HepG2 (cell line): ENCODE data around the gene NBEA. TPM values are rescaled to one million over a fixed set of nuclear protein-coding genes. Genes with fewer than 3 reads are reported as not detected.

Experiments used
- ATAC-seq: fragments of 200-7000 bp; cut with Tn5 transposase; 3 replicates; pipeline ENCODE4 v1.9.1; 2020; ENCODE audit warnings: mild to moderate bottlenecking, moderate library complexity
- BruUV-seq: library from RNA; stranded (reverse); fragments of 400-500 nt; replicated peaks from 2 replicates; lab custom pipeline; 2021; lab: Mats Ljungman, UMichigan
- CTCF ChIA-PET: fragments of 300-600 bp; formaldehyde crosslinking; extraction: SDS; loops from one replicate; lab custom pipeline; 2021; ENCODE audit warnings: low total read pairs, inconsistent platforms, low intra/inter-chr PET ratio; lab: Yijun Ruan, JAX
- POLR2A ChIA-PET: fragments of 350-600 bp; sonication (Branson Sonifier 250); formaldehyde crosslinking; loops from one replicate; lab custom pipeline; 2020; ENCODE audit warnings: antibody characterized with exemption, inconsistent platforms; lab: Yijun Ruan, JAX
- DNase-seq: peaks from one replicate; pipeline ENCODE4 v3.0.0-alpha.2; 2015; ENCODE audit warnings: low spot score
- FAIRE-seq: peaks from 3 replicates; lab custom pipeline; 2011; peaks lifted over from hg19 to GRCh38; lab: Jason Lieb, UNC
- H2AFZ ChIP-seq: one replicate; pipeline ENCODE4 v1.6.1; 2011; ENCODE audit warnings: low read length, inconsistent platforms
- H3K27ac ChIP-seq: fragments of 300-600 bp; 3 replicates; pipeline ENCODE4 v1.8.0; 2011; ENCODE audit warnings: mixed run types, mild to moderate bottlenecking, mixed read lengths, low read length, inconsistent platforms; ENCODE audit not compliant: insufficient read depth; ENCODE audit errors: extremely low read length
- H3K27me3 ChIP-seq, 2 experiments: fragments of 200-600 bp in 1 of 2; 2 replicates in 1 of 2; 3 replicates in 1 of 2; pipeline versions ENCODE4 v1.6.0 to v1.8.0; 2011; ENCODE audit warnings: low read length in 2 of 2, mild to moderate bottlenecking in 2 of 2, moderate library complexity in 2 of 2, inconsistent platforms in 1 of 2; ENCODE audit not compliant: insufficient read depth in 2 of 2, control insufficient read depth in 1 of 2
- H3K36me3 ChIP-seq, 2 experiments: fragments of 200-600 bp in 1 of 2; replicated peaks in 1 of 2; 2 replicates in 1 of 2; 3 replicates in 1 of 2; pipeline versions ENCODE4 v1.5.1 to v1.8.0; 2011; ENCODE audit warnings: low read length in 2 of 2, inconsistent platforms in 1 of 2; ENCODE audit not compliant: insufficient read depth in 2 of 2, control insufficient read depth in 1 of 2
- H3K4me1 ChIP-seq: 2 replicates; pipeline ENCODE4 v1.5.1; 2012; ENCODE audit warnings: low read length, inconsistent platforms; ENCODE audit not compliant: insufficient read depth
- H3K4me2 ChIP-seq: 2 replicates; pipeline ENCODE4 v1.6.0; 2011; ENCODE audit warnings: low read depth, low read length, inconsistent platforms
- H3K4me3 ChIP-seq, 3 experiments: fragments of 200-600 bp in 1 of 3; sonication (generic), shearing (Covaris generic) in 1 of 3; replicated peaks in 1 of 3; 2 replicates each; pipeline ENCODE4 v1.5.1; 2011 to 2016; ENCODE audit warnings: low read length in 3 of 3, inconsistent platforms in 2 of 3, low read depth in 2 of 3, mild to moderate bottlenecking in 2 of 3, control low read depth in 1 of 3, mixed read lengths in 1 of 3; ENCODE audit not compliant: insufficient read depth in 1 of 3
- H3K79me2 ChIP-seq: one replicate; pipeline ENCODE4 v1.6.1; 2011; ENCODE audit warnings: low read length, inconsistent platforms; ENCODE audit not compliant: insufficient read depth
- H3K9ac ChIP-seq: 2 replicates; pipeline ENCODE4 v1.6.0; 2011; ENCODE audit warnings: mild to moderate bottlenecking, low read depth, low read length, inconsistent platforms; ENCODE audit not compliant: insufficient read depth
- H3K9me3 ChIP-seq: 2 replicates; pipeline ENCODE4 v1.5.1; 2012; ENCODE audit warnings: mild to moderate bottlenecking, low read length
- H4K20me1 ChIP-seq: 2 replicates; pipeline ENCODE4 v1.6.0; 2011; ENCODE audit warnings: inconsistent platforms, mild to moderate bottlenecking, low read length, moderate library complexity; ENCODE audit not compliant: insufficient read depth
- ELF1 ChIP-seq: sonication (generic); formaldehyde crosslinking; IDR thresholded peaks from 2 replicates; pipeline ENCODE4 v1.4.0; 2020; ENCODE audit warnings: missing genetic modification reagents
- GABPA ChIP-seq, 2 experiments: IDR thresholded peaks; 2 replicates each; pipeline ENCODE4 v1.6.1; 2011 to 2016; ENCODE audit warnings: low read depth in 2 of 2, low read length in 1 of 2, missing biosample characterization in 1 of 2, missing genetic modification characterization in 1 of 2
- GABPB1 ChIP-seq: IDR thresholded peaks from 2 replicates; pipeline ENCODE4 v1.6.1; 2016; ENCODE audit warnings: mild to moderate bottlenecking, missing genetic modification reagents, moderate library complexity, missing compliant biosample characterization
- RAD21 ChIP-seq: fragments of 450-650 bp; formaldehyde crosslinking; IDR thresholded peaks from 2 replicates; pipeline ENCODE4 v1.5.0; 2020; ENCODE audit warnings: mild to moderate bottlenecking
- SALL1 ChIP-seq: sonication (generic); formaldehyde crosslinking; IDR thresholded peaks from 2 replicates; pipeline ENCODE4 v1.8.0; 2022; ENCODE audit warnings: mild to moderate bottlenecking, missing genetic modification reagents
- SCMH1 ChIP-seq: sonication (generic); formaldehyde crosslinking; IDR thresholded peaks from 2 replicates; pipeline ENCODE4 v1.9.0; 2021; ENCODE audit warnings: missing genetic modification reagents, mild to moderate bottlenecking, borderline replicate concordance
- SMC3 ChIP-seq: IDR thresholded peaks from 2 replicates; pipeline ENCODE4 v1.6.1; 2011; ENCODE audit warnings: low read length, improper control_type of control experiment
- STAG1 ChIP-seq: sonication (generic); formaldehyde crosslinking; IDR thresholded peaks from 2 replicates; pipeline ENCODE4 v1.4.0; 2020; ENCODE audit warnings: missing genetic modification reagents
- ZBTB7B ChIP-seq: sonication (generic); formaldehyde crosslinking; IDR thresholded peaks from 2 replicates; pipeline ENCODE4 v1.4.0; 2020; ENCODE audit warnings: missing genetic modification reagents
- ZMAT3 ChIP-seq: sonication (generic); formaldehyde crosslinking; conservative IDR thresholded peaks from 2 replicates; pipeline ENCODE4 v1.7.0; 2021; ENCODE audit warnings: missing genetic modification reagents
- ZNF598 ChIP-seq: sonication (generic); formaldehyde crosslinking; IDR thresholded peaks from 2 replicates; pipeline ENCODE4 v1.5.1; 2020; ENCODE audit warnings: mild to moderate bottlenecking, missing genetic modification reagents, borderline replicate concordance
- WGBS: methylation state at CpG from one replicate; pipeline ENCODE4 v1.1.6; 2017; ENCODE audit warnings: low lambda C conversion rate; 5-methylcytosine and 5-hydroxymethylcytosine counted together
- in situ Hi-C: cut with HindIII; loops from 2 replicates; pipeline ENCODE4 v1.10.0; 2017; ENCODE audit warnings: low pct_unique_long_range_greater_than_20kb; ENCODE audit not compliant: extremely low pct_ligation_motif_present
- intact Hi-C: fragments of 100-400 bp; cut with micrococcal nuclease; formaldehyde crosslinking; loops from one replicate; pipeline ENCODE4 v1.10.0; 2022; ENCODE audit not compliant: unreplicated experiment
- polyA plus RNA-seq, 8 experiments: library from polyadenylated mRNA; depleted of rRNA in 3 of 8; stranded (reverse) in 7 of 8; unstranded in 1 of 8; fragments of >200 nt; fragmentation: Illumina TruSeq in 4 of 8; extraction: Trizol in 4 of 8; gene quantifications; 2 replicates each; pipeline versions ENCODE4 v1.2.1 to v1.2.3, GENCODE V29; 2011 to 2016; ENCODE audit warnings: low read depth in 4 of 8, missing spikeins in 1 of 8, mixed read lengths in 1 of 8; ENCODE audit not compliant: insufficient read depth in 1 of 8
- total RNA-seq, 5 experiments: library from RNA; depleted of rRNA; stranded (reverse); fragments of >200 nt; fragmentation: Illumina TruSeq; extraction: Trizol; gene quantifications; 2 replicates each; pipeline ENCODE4 v1.2.3, GENCODE V29; 2016; ENCODE audit warnings: low read depth in 1 of 5
- TF ChIP-seq, protein P1 (sequence below): sonication (generic); formaldehyde crosslinking; conservative IDR thresholded peaks from 2 replicates; pipeline ENCODE4 v1.8.1; 2023; ENCODE audit warnings: missing genetic modification reagents
- TF ChIP-seq, protein P2 (sequence below): sonication (generic); formaldehyde crosslinking; IDR thresholded peaks from 2 replicates; pipeline ENCODE4 v1.5.0; 2020; ENCODE audit warnings: mild to moderate bottlenecking, missing genetic modification reagents, moderate library complexity

NBEA gene
- total and polyA plus RNA-seq, 2 of the 13 experiments (the other 11 are each of a cell fraction or from before 2014, with no cell fraction given), result 2.7 to 2.8 TPM

DNA sequence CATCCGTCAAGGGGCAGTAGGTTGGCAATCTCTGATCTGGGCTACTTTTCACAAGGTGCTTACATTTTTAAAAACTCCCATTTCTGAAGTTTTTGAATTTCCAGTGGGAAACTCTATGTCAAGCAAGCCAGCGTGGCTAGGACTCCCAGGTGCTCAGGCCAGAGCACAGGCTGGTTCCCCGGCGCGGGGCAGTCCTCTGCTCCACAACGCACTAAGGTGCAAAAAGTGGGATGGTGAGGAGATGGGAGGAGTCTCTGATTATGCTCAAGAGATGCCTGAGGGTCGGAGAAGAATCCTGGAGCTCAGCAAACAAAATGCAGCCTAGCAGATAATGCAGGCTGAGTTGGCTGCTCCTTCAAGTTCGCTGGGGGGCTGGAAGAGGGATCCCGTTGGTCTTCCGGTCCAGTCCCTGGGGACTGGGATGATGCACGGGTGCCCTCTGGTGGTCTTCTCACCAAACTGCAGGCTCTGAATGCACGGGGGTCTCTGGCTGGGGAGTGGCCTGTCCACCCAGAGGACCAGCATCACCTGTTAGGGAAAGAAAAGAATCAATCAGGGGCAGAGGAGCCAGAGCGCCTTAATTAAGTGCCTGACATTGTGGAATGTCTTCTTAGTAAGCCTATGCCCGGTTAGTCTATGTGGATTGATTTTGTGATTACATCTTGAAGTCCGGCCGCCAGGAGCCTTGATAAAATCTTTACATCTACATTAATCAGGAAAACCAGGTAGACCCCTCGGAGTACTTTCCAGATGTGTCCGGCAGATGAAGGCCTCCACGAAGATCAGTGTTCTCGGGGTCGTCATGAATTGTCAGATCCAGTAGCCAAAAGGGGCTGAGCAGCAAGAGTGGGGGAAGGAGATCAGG lies 778.9 kb downstream of the NBEA start:
- BruUV-seq, result no TSS peak
- peak; percentile 4 for FAIRE-seq
- ATAC-seq, result peak; percentile 91
- TF ChIP-seq ZBTB7B (CRISPR knock-in tag), result 0 out of 2 replicates have a peak, but pooled peaks have one; percentile 27
- TF ChIP-seq, protein P1, sequence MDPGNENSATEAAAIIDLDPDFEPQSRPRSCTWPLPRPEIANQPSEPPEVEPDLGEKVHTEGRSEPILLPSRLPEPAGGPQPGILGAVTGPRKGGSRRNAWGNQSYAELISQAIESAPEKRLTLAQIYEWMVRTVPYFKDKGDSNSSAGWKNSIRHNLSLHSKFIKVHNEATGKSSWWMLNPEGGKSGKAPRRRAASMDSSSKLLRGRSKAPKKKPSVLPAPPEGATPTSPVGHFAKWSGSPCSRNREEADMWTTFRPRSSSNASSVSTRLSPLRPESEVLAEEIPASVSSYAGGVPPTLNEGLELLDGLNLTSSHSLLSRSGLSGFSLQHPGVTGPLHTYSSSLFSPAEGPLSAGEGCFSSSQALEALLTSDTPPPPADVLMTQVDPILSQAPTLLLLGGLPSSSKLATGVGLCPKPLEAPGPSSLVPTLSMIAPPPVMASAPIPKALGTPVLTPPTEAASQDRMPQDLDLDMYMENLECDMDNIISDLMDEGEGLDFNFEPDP, result no peak
- no peak for TF ChIP-seq ZMAT3 (CRISPR knock-in tag)
- TF ChIP-seq, protein P2, sequence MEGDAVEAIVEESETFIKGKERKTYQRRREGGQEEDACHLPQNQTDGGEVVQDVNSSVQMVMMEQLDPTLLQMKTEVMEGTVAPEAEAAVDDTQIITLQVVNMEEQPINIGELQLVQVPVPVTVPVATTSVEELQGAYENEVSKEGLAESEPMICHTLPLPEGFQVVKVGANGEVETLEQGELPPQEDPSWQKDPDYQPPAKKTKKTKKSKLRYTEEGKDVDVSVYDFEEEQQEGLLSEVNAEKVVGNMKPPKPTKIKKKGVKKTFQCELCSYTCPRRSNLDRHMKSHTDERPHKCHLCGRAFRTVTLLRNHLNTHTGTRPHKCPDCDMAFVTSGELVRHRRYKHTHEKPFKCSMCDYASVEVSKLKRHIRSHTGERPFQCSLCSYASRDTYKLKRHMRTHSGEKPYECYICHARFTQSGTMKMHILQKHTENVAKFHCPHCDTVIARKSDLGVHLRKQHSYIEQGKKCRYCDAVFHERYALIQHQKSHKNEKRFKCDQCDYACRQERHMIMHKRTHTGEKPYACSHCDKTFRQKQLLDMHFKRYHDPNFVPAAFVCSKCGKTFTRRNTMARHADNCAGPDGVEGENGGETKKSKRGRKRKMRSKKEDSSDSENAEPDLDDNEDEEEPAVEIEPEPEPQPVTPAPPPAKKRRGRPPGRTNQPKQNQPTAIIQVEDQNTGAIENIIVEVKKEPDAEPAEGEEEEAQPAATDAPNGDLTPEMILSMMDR (CRISPR knock-in tag), result peak; percentile 90
- TF ChIP-seq SALL1 (CRISPR knock-in tag), result peak; percentile 17; the same call in 1 of the 2 replicates
- peak; percentile 21; the same call in 1 of the 2 replicates for TF ChIP-seq ELF1 (CRISPR knock-in tag)
- no peak for TF ChIP-seq SCMH1
- TF ChIP-seq GABPA (IDR thresholded peaks at IDR 0.05; ENCODE audit: low read depth, low read length), result no peak
- TF ChIP-seq GABPA (CRISPR knock-in tag; IDR thresholded peaks at IDR 0.05; ENCODE audit: low read depth), result peak; percentile 35; the same call in 1 of the 2 replicates
- TF ChIP-seq ZNF598 (CRISPR knock-in tag), result no peak
- peak; percentile 79 for TF ChIP-seq RAD21
- peak; percentile 52 for TF ChIP-seq GABPB1 (CRISPR knock-in tag)
- TF ChIP-seq SMC3, result peak; percentile 41; the same call in 1 of the 2 replicates
- TF ChIP-seq STAG1 (CRISPR knock-in tag), result peak; percentile 89
- TF ChIP-seq, all 625 proteins: peak for 9
- in situ Hi-C loops (loop anchor here (25.0 kb wide), 1 partner anchor 509 kb away; no protein-coding TSS in a partner anchor), intact Hi-C loops (loop anchor here (1.0 to 2.0 kb wide), 3 partner anchors 91 to 557 kb away; no protein-coding TSS in a partner anchor)
- Histone ChIP-seq H2AFZ (no peak overlapping the region), H3K9ac (no peak overlapping the region), H3K27me3 (peaks cover 0 to 20% of the 10 kb centered on the region in 2 experiments; a peak in 1 of 5 replicates), H3K4me1 (no peaks in the 10 kb centered on the region), H3K4me2 (peak overlapping the region; percentile 64), H3K4me3 (peak overlapping the region in 1 of 3 experiments; percentile 30; a peak in 1 of 6 replicates), H3K36me3 (no peaks in the 10 kb centered on the region), H3K9me3 (no peaks in the 10 kb centered on the region), H3K79me2 (no peaks in the 10 kb centered on the region), H4K20me1 (no peaks in the 10 kb centered on the region), H3K27ac (no peak overlapping the region)
- ChIA-PET CTCF (interaction anchor here (1.3 to 1.6 kb wide), 3 partner anchors 90 to 557 kb away, joined by 5 to 13 read pairs (median 6); no protein-coding TSS in a partner anchor), POLR2A (no interaction called here)
- 29% methylated on average over 18 of the region's 21 CpGs for WGBS
- peak; percentile 31 for DNase-seq
